Duodenal mucosa (tissue), 2 donors: ENCODE data around the gene SMYD3.

ENCODE experiments used
- H3K27ac ChIP-seq: one replicate; pipeline ENCODE4 v1.7.0; 2013; ENCODE audit warnings: low read depth, low read length
- H3K27me3 ChIP-seq, 2 donors: one replicate each; pipeline ENCODE4 v1.7.0; 2013; ENCODE audit warnings: low read length in 2 of 2, control low read depth in 1 of 2; ENCODE audit not compliant: insufficient read depth in 2 of 2, control insufficient read depth in 1 of 2
- H3K36me3 ChIP-seq, 2 donors: one replicate each; pipeline ENCODE4 v1.7.0; 2013; ENCODE audit warnings: low read length in 2 of 2, control low read depth in 1 of 2; ENCODE audit not compliant: insufficient read depth in 2 of 2, control insufficient read depth in 1 of 2
- H3K4me1 ChIP-seq, 2 donors: one replicate each; pipeline ENCODE4 v1.7.0; 2013; ENCODE audit warnings: low read length in 2 of 2, control low read depth in 1 of 2; ENCODE audit not compliant: insufficient read depth in 2 of 2, control insufficient read depth in 1 of 2
- H3K4me3 ChIP-seq, 2 donors: one replicate each; pipeline ENCODE4 v1.7.0; 2013; ENCODE audit warnings: low read length in 2 of 2, low read depth in 1 of 2
- H3K9ac ChIP-seq, 2 donors: one replicate each; pipeline ENCODE4 v1.7.0; 2013; ENCODE audit warnings: low read length in 2 of 2, low read depth in 1 of 2
- H3K9me3 ChIP-seq, 2 donors: one replicate each; pipeline ENCODE4 v1.7.0; 2013; ENCODE audit warnings: low read length in 2 of 2, control low read depth in 1 of 2; ENCODE audit not compliant: control insufficient read depth in 1 of 2

SMYD3 gene

DNA sequence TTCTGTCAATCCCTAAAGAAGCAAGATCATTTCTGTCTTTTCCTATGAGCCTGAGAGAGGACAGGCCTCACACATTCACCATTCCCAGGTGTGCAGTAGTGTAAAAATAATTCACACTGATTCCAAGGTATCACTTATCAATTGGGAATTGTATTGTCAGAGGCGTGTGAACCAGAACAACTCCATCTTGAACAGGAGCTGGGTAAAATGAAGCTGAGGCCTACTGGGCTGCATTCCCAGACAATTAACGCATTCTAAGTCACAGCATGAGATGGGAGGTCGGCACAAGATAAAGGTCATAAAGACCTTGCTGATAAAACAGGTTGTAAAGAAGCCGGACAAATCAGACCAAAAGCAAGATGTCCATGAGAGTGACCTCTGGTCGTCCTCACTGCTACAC, 239.2 kb downstream of the SMYD3 start:
- Histone ChIP-seq H3K9ac (no peak overlapping the region), H3K4me1 (no peaks in the 10 kb centered on the region), H3K27me3 (no peaks in the 10 kb centered on the region), H3K9me3 (no peaks in the 10 kb centered on the region), H3K27ac (no peak overlapping the region), H3K36me3 (no peaks in the 10 kb centered on the region), H3K4me3 (no peak overlapping the region)

DNA sequence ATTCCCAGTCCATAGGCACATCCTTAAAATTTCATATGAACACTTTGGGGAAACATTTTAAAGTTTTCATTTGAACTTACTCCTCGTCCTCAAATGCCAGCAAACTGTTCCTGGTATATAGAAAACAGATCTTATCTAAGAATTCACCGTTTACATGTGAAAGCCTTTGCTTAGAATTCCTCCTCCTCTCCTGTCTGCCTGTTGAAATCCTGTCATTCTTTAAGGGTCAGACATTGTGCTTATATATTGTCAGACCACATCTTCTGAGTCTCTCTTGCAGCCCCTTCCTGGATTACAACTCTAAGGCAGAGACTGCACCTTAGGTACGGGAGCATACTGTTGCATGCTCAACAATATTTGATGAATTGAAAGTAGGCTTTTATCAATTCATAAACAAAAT, 239.7 kb downstream of the SMYD3 start:
- H3K4me1 ChIP-seq: peaks cover 0 to under 1% of the 10 kb centered on the region in 2 donors
- H3K27me3 ChIP-seq: no peaks in the 10 kb centered on the region
- no peak overlapping the region for H3K27ac ChIP-seq
- H3K9me3 ChIP-seq: no peaks in the 10 kb centered on the region
- no peaks in the 10 kb centered on the region for H3K36me3 ChIP-seq
- no peak overlapping the region for H3K4me3 ChIP-seq
- H3K9ac ChIP-seq: no peak overlapping the region

DNA sequence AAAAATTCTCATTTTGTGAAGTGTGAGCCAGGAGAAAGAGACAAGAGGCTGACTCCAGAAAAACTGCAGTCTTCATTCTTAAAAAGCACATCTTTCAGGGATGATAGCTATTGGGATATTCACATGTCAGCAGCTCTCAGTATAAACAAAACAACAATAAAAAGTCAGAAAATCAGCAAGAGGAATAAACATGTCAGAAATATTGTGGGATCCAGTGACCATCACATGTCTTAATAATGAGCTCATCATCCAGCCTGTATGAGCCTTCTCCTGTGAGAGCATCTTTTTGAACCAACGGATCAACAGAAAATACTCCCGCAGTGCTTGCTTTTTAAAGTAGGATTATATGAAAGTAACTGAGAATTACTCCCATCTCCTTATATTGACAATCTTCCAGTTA, 241.6 kb downstream of the SMYD3 start:
- H3K36me3 ChIP-seq: no peaks in the 10 kb centered on the region
- no peak overlapping the region for H3K4me3 ChIP-seq
- no peak overlapping the region for H3K27ac ChIP-seq
- H3K4me1 ChIP-seq: peaks cover 0 to 6% of the 10 kb centered on the region in 2 donors
- no peak overlapping the region for H3K9ac ChIP-seq
- H3K9me3 ChIP-seq: no peaks in the 10 kb centered on the region
- H3K27me3 ChIP-seq: no peaks in the 10 kb centered on the region

DNA sequence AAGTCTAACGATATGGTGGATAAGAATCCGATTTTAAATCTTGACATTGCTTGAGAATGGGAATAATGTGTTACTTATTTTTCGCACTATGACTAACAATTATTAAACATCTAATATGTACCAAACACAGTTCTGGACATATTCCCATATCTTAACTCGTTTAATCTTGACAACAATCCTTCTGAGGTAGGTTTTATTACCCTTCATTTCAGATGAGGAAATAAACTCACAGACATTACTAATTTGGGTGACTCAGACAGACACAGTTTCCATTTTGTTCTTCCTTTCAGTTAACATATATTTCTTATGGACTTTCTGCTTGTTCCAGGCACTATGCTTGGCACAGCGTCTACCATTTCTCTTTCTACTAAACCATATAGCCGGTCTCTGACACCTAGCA, 244.8 kb downstream of the SMYD3 start:
- H3K9me3 ChIP-seq: peaks cover 0 to 10% of the 10 kb centered on the region in 2 donors
- H3K4me1 ChIP-seq: peaks cover 0 to 6% of the 10 kb centered on the region in 2 donors
- H3K4me3 ChIP-seq: no peak overlapping the region
- H3K27me3 ChIP-seq: no peaks in the 10 kb centered on the region
- H3K36me3 ChIP-seq: no peaks in the 10 kb centered on the region
- H3K9ac ChIP-seq: no peak overlapping the region
- no peak overlapping the region for H3K27ac ChIP-seq

DNA sequence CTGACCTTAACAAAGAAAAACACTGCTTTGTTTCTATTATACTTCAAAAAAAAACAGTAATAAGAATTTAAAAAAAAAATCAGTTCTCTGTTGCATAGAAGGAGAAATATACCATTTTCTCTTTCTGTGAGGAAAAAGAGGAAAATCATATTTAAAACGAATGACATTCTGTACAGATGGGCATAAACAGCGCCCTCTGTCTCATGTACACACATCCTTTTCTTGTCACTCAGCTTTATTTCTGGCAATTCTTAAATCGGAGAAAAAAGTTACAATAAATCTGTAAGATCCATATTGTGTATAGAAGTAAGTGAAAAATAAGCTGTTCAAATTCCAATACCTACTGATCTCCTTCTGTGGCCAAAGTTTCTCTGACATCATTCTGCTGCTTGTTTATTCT, 245.4 kb downstream of the SMYD3 start:
- no peaks in the 10 kb centered on the region for H3K36me3 ChIP-seq
- H3K27me3 ChIP-seq: no peaks in the 10 kb centered on the region
- no peak overlapping the region for H3K4me3 ChIP-seq
- H3K9ac ChIP-seq: no peak overlapping the region
- H3K27ac ChIP-seq: no peak overlapping the region
- peaks cover 0 to 6% of the 10 kb centered on the region in 2 donors for H3K4me1 ChIP-seq
- H3K9me3 ChIP-seq: peaks cover 0 to 10% of the 10 kb centered on the region in 2 donors

DNA sequence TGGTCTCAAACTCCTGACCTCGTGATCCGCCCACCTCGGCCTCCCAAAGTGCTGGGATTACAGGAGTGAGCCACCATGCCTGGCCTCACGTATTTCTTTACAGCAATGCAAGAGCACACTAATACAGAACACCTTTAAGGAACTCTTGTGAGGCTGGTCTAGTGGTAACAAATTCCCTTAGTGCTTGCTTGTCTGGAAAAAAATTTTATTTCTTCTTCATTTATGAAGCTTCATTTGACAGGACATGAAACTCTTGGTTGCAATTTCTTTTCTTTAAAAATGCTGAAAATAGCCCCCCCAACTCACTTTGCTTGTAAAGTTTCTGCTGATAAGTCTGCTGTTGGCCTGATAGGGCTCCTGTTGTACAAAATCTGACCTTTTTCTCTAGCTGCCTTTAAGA, 248.8 kb downstream of the SMYD3 start:
- Histone ChIP-seq H3K4me3 (no peak overlapping the region), H3K36me3 (no peaks in the 10 kb centered on the region), H3K9ac (no peak overlapping the region), H3K4me1 (peaks cover 0 to 6% of the 10 kb centered on the region in 2 donors), H3K27ac (no peak overlapping the region), H3K27me3 (no peaks in the 10 kb centered on the region), H3K9me3 (peaks cover 0 to 10% of the 10 kb centered on the region in 2 donors)

DNA sequence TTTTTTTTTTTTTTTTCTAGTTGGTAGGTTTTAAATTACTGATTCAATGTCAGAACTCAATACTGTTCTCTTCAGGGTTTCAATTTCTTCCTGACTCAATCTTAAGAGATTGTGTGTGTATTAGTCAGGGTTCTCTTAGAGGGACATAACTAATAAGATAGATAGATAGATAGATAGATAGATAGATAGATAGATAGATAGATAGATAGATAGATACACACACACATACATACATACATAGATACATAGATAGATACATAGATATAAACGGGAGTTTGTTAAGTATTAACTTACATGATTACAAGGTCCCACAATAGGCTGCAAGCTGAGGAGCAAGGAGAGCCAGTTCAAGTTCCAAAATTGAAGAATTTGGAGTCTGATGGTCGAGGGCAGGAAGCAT, 251.3 kb downstream of the SMYD3 start:
- H3K9ac ChIP-seq: no peak overlapping the region

DNA sequence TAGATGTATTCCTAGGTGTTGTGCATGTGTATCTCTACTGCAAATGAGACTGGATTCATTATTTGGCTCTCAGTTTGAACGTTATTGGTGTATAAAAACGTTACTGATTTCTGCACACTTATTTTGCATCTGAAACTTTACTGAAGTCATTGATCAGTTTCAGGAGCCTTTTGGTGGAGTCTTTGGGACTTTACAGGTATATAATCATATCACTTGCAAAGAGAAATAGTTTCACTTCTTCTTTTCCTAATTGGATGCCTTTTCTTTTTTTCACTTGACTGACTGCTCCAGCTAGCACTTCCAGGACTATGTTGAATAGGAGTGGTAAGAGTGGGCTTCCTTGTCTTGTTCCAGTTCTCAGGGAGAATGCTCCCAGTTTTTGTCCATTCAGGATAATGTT, 252.2 kb downstream of the SMYD3 start:
- no peaks in the 10 kb centered on the region for H3K36me3 ChIP-seq
- H3K27ac ChIP-seq: no peak overlapping the region
- no peaks in the 10 kb centered on the region for H3K27me3 ChIP-seq
- H3K9me3 ChIP-seq: peaks cover 0 to 10% of the 10 kb centered on the region in 2 donors
- H3K9ac ChIP-seq: no peak overlapping the region
- H3K4me1 ChIP-seq: peaks cover 0 to 3% of the 10 kb centered on the region in 2 donors
- H3K4me3 ChIP-seq: no peak overlapping the region

More for the DNA sequence above, 251.3 kb downstream of the SMYD3 start:
- H3K27me3 ChIP-seq: no peaks in the 10 kb centered on the region
- no peak overlapping the region for H3K4me3 ChIP-seq
- no peaks in the 10 kb centered on the region for H3K4me1 ChIP-seq
- peaks cover 0 to 10% of the 10 kb centered on the region in 2 donors for H3K9me3 ChIP-seq
- H3K27ac ChIP-seq: no peak overlapping the region
- no peaks in the 10 kb centered on the region for H3K36me3 ChIP-seq

DNA sequence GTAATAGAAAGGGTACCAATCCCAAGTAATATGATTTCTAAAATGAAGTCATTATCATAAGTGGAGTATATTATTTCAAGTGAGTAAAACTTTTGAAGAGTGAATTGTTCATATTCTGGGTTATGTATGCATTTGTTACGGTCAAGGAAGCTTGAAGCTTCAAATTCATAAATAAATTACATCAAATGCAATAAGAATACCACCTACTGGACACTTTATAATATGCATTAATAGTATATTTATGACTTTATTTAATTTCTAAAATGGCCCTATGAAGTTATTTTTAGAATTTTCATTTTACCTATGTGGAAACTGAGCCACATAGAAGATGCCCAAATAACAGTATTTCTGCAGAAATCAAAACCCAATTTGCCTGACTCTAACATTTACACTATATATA, 260.6 kb downstream of the SMYD3 start:
- H3K27me3 ChIP-seq: no peaks in the 10 kb centered on the region
- no peaks in the 10 kb centered on the region for H3K9me3 ChIP-seq
- H3K9ac ChIP-seq: no peak overlapping the region
- H3K27ac ChIP-seq: no peak overlapping the region
- peaks cover 0 to 13% of the 10 kb centered on the region in 2 donors for H3K4me1 ChIP-seq
- no peak overlapping the region for H3K4me3 ChIP-seq
- H3K36me3 ChIP-seq: no peaks in the 10 kb centered on the region

DNA sequence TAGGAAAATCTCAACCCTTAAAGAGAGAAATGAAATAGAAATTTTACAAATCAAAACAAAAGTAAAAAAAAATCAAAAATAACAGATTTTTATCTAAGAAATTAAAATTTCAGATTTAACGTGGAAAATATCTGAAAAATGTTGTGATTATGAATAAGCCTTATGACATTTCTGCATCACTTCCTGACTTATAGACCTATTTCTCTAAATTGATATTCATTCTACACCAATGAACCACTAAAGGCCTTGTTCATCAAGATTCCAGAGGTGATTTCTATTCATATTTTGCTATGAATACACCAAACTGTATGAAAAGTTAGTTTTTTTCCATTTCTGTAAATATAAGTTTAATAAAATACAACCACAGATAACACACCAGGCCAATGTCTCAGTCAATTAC, 261.5 kb downstream of the SMYD3 start:
- no peaks in the 10 kb centered on the region for H3K9me3 ChIP-seq
- no peak overlapping the region for H3K9ac ChIP-seq
- peaks cover 0 to 13% of the 10 kb centered on the region in 2 donors for H3K4me1 ChIP-seq
- H3K27ac ChIP-seq: no peak overlapping the region
- H3K27me3 ChIP-seq: no peaks in the 10 kb centered on the region
- H3K4me3 ChIP-seq: no peak overlapping the region
- no peaks in the 10 kb centered on the region for H3K36me3 ChIP-seq

DNA sequence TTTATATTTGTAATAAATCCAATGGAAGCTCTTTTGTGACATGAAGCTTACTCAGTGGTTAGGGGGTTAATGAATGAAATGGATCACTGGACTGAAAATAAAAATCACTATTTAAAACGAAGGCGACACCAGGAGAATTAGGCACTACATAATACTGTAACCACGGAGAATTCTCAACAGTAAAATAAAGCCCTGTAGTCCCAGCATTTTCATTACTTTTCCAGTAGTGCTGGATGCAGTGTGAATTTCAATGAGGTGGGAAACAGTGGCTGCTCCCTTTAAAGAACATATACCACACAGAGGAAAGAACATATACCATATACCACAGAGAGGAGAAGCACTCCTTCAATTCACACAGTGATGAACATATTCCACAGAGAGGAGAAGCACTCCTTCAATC, 275.0 kb downstream of the SMYD3 start:
- Histone ChIP-seq H3K27me3 (no peaks in the 10 kb centered on the region), H3K4me1 (no peaks in the 10 kb centered on the region)

More for the DNA sequence above, 275.0 kb downstream of the SMYD3 start:
- Histone ChIP-seq H3K36me3 (no peaks in the 10 kb centered on the region), H3K4me3 (no peak overlapping the region), H3K9me3 (no peaks in the 10 kb centered on the region), H3K27ac (no peak overlapping the region), H3K9ac (no peak overlapping the region)
